Activated CD8-positive, alpha-beta T cell treated with anti-CD3 and anti-CD28 coated beads for 36 hours (primary cell): ENCODE results near the gene PDCD4. TPM values are rescaled to one million over a fixed set of nuclear protein-coding genes. Genes with fewer than 3 reads are reported as not detected.

Source experiments
- ATAC-seq: fragments of 200-7000 bp; cut with Tn5 transposase; one replicate; pipeline ENCODE4 v1.10.0; 2021; ENCODE audit warnings: mild to moderate bottlenecking, moderate library complexity
- CTCF ChIA-PET: fragments of 350-600 bp; sonication (Branson Sonifier 250); formaldehyde crosslinking; loops from one replicate; lab custom pipeline; 2021; ENCODE audit warnings: antibody characterized with exemption; lab: Charles Lee
- POLR2A ChIA-PET: fragments of 350-600 bp; sonication (Branson Sonifier 250); formaldehyde crosslinking; loops from one replicate; lab custom pipeline; 2021; ENCODE audit warnings: antibody characterized with exemption; lab: Charles Lee
- DNase-seq: peaks from one replicate; pipeline ENCODE4 v3.0.0-alpha.2; 2020
- H3K27ac Mint-ChIP-seq: one replicate; pipeline ENCODE4 v1.8.0; 2021; ENCODE audit warnings: mild to moderate bottlenecking, mixed read lengths
- H3K27me3 Mint-ChIP-seq: one replicate; pipeline ENCODE4 v1.8.0; 2021; ENCODE audit warnings: mixed read lengths
- H3K36me3 Mint-ChIP-seq: one replicate; pipeline ENCODE4 v1.8.0; 2021; ENCODE audit warnings: low read depth, mixed read lengths
- H3K4me1 Mint-ChIP-seq: one replicate; pipeline ENCODE4 v1.8.0; 2021; ENCODE audit warnings: low read depth, mixed read lengths
- H3K4me3 Mint-ChIP-seq: one replicate; pipeline ENCODE4 v1.8.0; 2021; ENCODE audit warnings: mild to moderate bottlenecking, moderate library complexity, mixed read lengths
- H3K9me3 Mint-ChIP-seq: one replicate; pipeline ENCODE4 v1.8.0; 2021; ENCODE audit warnings: mixed read lengths
- CTCF ChIP-seq: fragments of 200-600 bp; IDR thresholded peaks from one replicate; pipeline ENCODE4 v1.8.0; 2022; ENCODE audit warnings: antibody characterized with exemption, mild to moderate bottlenecking
- intact Hi-C: fragments of 100-400 bp; cut with micrococcal nuclease; formaldehyde crosslinking; loops from one replicate; pipeline ENCODE4 v1.10.0; 2022
- total RNA-seq, 2 experiments: library from RNA; stranded (reverse); gene quantifications; one replicate each; pipeline ENCODE4 v1.2.3, GENCODE V29; 2021

PDCD4 gene
- total RNA-seq, 2 experiments from 2014 or later = 186 to 190 TPM

- POLR2A ChIA-PET = interaction anchor here (1.0 to 3.5 kb wide), 5 partner anchors 9 to 130 kb away, joined by 3 to 25 read pairs (median 3); partner anchors contain the start of gene BBIP1
- no peak overlapping the region for H3K4me3 Mint-ChIP-seq
- CTCF ChIA-PET = interaction anchor here (0.8 to 3.5 kb wide), 5 partner anchors 9 to 157 kb away, joined by 3 to 18 read pairs (median 3); no protein-coding TSS in a partner anchor
- TF ChIP-seq CTCF = no peak
- H3K36me3 Mint-ChIP-seq = peaks cover 55% of the 10 kb centered on the region
- peak overlapping the region; percentile 90 for H3K27ac Mint-ChIP-seq
- intact Hi-C loops = loop anchor here (10.0 kb wide), 1 partner anchor 289 kb away; no protein-coding TSS in a partner anchor
- ATAC-seq (peak; percentile 84), DNase-seq (peak; percentile 56)
- no peaks in the 10 kb centered on the region for H3K27me3 Mint-ChIP-seq
- H3K9me3 Mint-ChIP-seq = no peaks in the 10 kb centered on the region
- peaks cover 44% of the 10 kb centered on the region for H3K4me1 Mint-ChIP-seq
These were observed 31.9 kb downstream of the PDCD4 start for GRCh38 chr10:110903280-110904278.

- no peak for ATAC-seq
- no peak overlapping the region for H3K4me3 Mint-ChIP-seq
- peaks cover 15% of the 10 kb centered on the region for H3K4me1 Mint-ChIP-seq
- no peak for TF ChIP-seq CTCF
- CTCF ChIA-PET = interaction anchor here (1.3 to 1.8 kb wide), 5 partner anchors 8 to 300 kb away, joined by 3 to 6 read pairs (median 4); partner anchors contain the start of genes BBIP1 and SHOC2
- H3K36me3 Mint-ChIP-seq = peaks cover 25% of the 10 kb centered on the region
- no peaks in the 10 kb centered on the region for H3K9me3 Mint-ChIP-seq
- no peak overlapping the region for H3K27ac Mint-ChIP-seq
- POLR2A ChIA-PET = interaction anchor here (1.2 to 2.0 kb wide), 2 partner anchors 8 to 13 kb away, joined by 4 to 8 read pairs; no protein-coding TSS in a partner anchor
- intact Hi-C loops = no loop called here
- no peaks in the 10 kb centered on the region for H3K27me3 Mint-ChIP-seq
- no peak for DNase-seq
These were observed 38.4 kb downstream of the PDCD4 start for GRCh38 chr10:110910138-110910537.

DNA sequence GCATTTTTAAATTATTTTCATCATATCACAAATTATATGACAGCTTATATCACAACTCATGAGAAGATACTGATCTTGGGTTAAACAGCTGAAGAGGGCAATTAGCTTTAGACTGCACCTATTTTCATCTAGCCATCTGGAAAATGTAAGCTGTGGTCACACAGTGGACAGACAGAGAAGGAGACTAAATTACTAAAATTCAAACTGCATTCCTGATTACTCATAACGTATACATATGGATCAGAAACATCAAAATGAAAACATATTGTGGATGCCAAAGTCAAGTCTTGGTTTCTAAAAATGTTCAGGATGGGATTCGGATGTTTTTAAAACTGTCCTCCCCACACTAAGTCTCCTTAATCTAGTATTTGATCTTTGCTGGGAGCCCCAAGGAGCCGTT lies 40.6 kb downstream of the PDCD4 start:
- no peak for TF ChIP-seq CTCF
- intact Hi-C loops = no loop called here
- no peak overlapping the region for H3K4me3 Mint-ChIP-seq
- H3K9me3 Mint-ChIP-seq = no peaks in the 10 kb centered on the region
- peaks cover 27% of the 10 kb centered on the region for H3K36me3 Mint-ChIP-seq
- POLR2A ChIA-PET = interaction anchor here (0.6 to 1.8 kb wide), 3 partner anchors 10 to 160 kb away, joined by 3 to 7 read pairs (median 3); no protein-coding TSS in a partner anchor
- CTCF ChIA-PET = interaction anchor here (1.1 to 1.7 kb wide), 4 partner anchors 8 to 108 kb away, joined by 3 to 5 read pairs (median 3); no protein-coding TSS in a partner anchor
- no peak for DNase-seq
- no peak for ATAC-seq
- no peaks in the 10 kb centered on the region for H3K27me3 Mint-ChIP-seq
- no peak overlapping the region for H3K27ac Mint-ChIP-seq
- H3K4me1 Mint-ChIP-seq = peaks cover 29% of the 10 kb centered on the region

GRCh38 chr10:110914431-110914830 lies 42.7 kb downstream of the PDCD4 start:
- Mint-ChIP-seq H3K4me3 (no peak overlapping the region), H3K27ac (no peak overlapping the region), H3K27me3 (no peaks in the 10 kb centered on the region), H3K4me1 (peaks cover 29% of the 10 kb centered on the region), H3K36me3 (peaks cover 22% of the 10 kb centered on the region), H3K9me3 (no peaks in the 10 kb centered on the region)
- DNase-seq = no peak
- no peak for ATAC-seq
- CTCF ChIA-PET = interaction anchor here (0.9 kb wide), 1 partner anchor 63 kb away, joined by 3 read pairs; no protein-coding TSS in a partner anchor
- POLR2A ChIA-PET = interaction anchor here (0.8 kb wide), 1 partner anchor 123 kb away, joined by 3 read pairs; no protein-coding TSS in a partner anchor
- TF ChIP-seq CTCF = no peak
- intact Hi-C loops = no loop called here
